ENCODE measurements around the gene SVEP1. TPM values are rescaled to one million over a fixed set of nuclear protein-coding genes. Genes with fewer than 3 reads are reported as not detected.

The SVEP1 gene
- total and polyA plus RNA-seq, 5 donors = 3.0 to 14.2 (median 8.2) TPM

- intact Hi-C loops (cut with DNase I) = no loop called here
Measured at GRCh38 chr9:110526426-110526825, 53.1 kb downstream of the SVEP1 start.

GRCh38 chr9:110521206-110521605 is 58.3 kb downstream of the SVEP1 start:
- no peaks in the 10 kb centered on the region for H3K27me3 ChIP-seq (ENCODE audit: control insufficient read depth, insufficient read depth)
- no peak overlapping the region for H3K4me3 ChIP-seq (ENCODE audit: low read length)
- H3K4me1 ChIP-seq (ENCODE audit: control insufficient read depth, insufficient read depth, low read length) = no peaks in the 10 kb centered on the region
- intact Hi-C loops (cut with DNase I) = no loop called here
- no peak for ATAC-seq
- DNase-seq = no peak
- H3K27ac ChIP-seq (ENCODE audit: low read length) = no peak overlapping the region
- WGBS = 85% methylated on average over 2 of the region's 2 CpGs
- no peaks in the 10 kb centered on the region for H3K9me3 ChIP-seq (ENCODE audit: control insufficient read depth, low read length)

More at GRCh38 chr9:110526426-110526825, 53.1 kb downstream of the SVEP1 start:
- no peaks in the 10 kb centered on the region for H3K27me3 ChIP-seq (ENCODE audit: control insufficient read depth, insufficient read depth)
- no peak for DNase-seq
- no peaks in the 10 kb centered on the region for H3K9me3 ChIP-seq (ENCODE audit: control insufficient read depth, low read length)
- H3K27ac ChIP-seq (ENCODE audit: low read length) = no peak overlapping the region
- no peak for ATAC-seq
- no peaks in the 10 kb centered on the region for H3K4me1 ChIP-seq (ENCODE audit: control insufficient read depth, insufficient read depth, low read length)
- WGBS = 62% methylated on average over 1 of the region's 1 CpG
- no peak overlapping the region for H3K4me3 ChIP-seq (ENCODE audit: low read length)

GRCh38 chr9:110520120-110520701 is 59.3 kb downstream of the SVEP1 start:
- intact Hi-C loops (cut with DNase I) = no loop called here
- ATAC-seq (peak in 1 of 2 donors; percentile 55), DNase-seq (no peak)
- WGBS = 38% methylated on average over 6 of the region's 6 CpGs
- Histone ChIP-seq H3K4me1 (ENCODE audit: control insufficient read depth, insufficient read depth, low read length) (no peaks in the 10 kb centered on the region), H3K27me3 (ENCODE audit: control insufficient read depth, insufficient read depth) (no peaks in the 10 kb centered on the region), H3K9me3 (ENCODE audit: control insufficient read depth, low read length) (no peaks in the 10 kb centered on the region), H3K27ac (ENCODE audit: low read length) (no peak overlapping the region), H3K4me3 (ENCODE audit: low read length) (no peak overlapping the region)

GRCh38 chr9:110517483-110517882 is 62.1 kb downstream of the SVEP1 start:
- DNase-seq = no peak
- intact Hi-C loops (cut with DNase I) = no loop called here
- no peak overlapping the region for H3K4me3 ChIP-seq (ENCODE audit: low read length)
- WGBS = 94% methylated on average over 5 of the region's 5 CpGs
- H3K27me3 ChIP-seq (ENCODE audit: control insufficient read depth, insufficient read depth) = no peaks in the 10 kb centered on the region
- no peak overlapping the region for H3K27ac ChIP-seq (ENCODE audit: low read length)
- no peak for ATAC-seq
- no peaks in the 10 kb centered on the region for H3K4me1 ChIP-seq (ENCODE audit: control insufficient read depth, insufficient read depth, low read length)
- no peaks in the 10 kb centered on the region for H3K9me3 ChIP-seq (ENCODE audit: control insufficient read depth, low read length)

GRCh38 chr9:110514897-110515296 is 64.6 kb downstream of the SVEP1 start:
- no peak overlapping the region for H3K4me3 ChIP-seq (ENCODE audit: low read length)
- H3K9me3 ChIP-seq (ENCODE audit: control insufficient read depth, low read length) = no peaks in the 10 kb centered on the region
- no peak for DNase-seq
- WGBS = 72% methylated on average over 1 of the region's 1 CpG
- intact Hi-C loops (cut with DNase I) = no loop called here
- H3K27ac ChIP-seq (ENCODE audit: low read length) = no peak overlapping the region
- ATAC-seq = no peak
- H3K4me1 ChIP-seq (ENCODE audit: control insufficient read depth, insufficient read depth, low read length) = no peaks in the 10 kb centered on the region
- no peaks in the 10 kb centered on the region for H3K27me3 ChIP-seq (ENCODE audit: control insufficient read depth, insufficient read depth)

- Histone ChIP-seq H3K27ac (ENCODE audit: low read length) (no peak overlapping the region), H3K27me3 (ENCODE audit: control insufficient read depth, insufficient read depth) (no peaks in the 10 kb centered on the region), H3K4me3 (ENCODE audit: low read length) (no peak overlapping the region), H3K9me3 (ENCODE audit: control insufficient read depth, low read length) (no peaks in the 10 kb centered on the region), H3K4me1 (ENCODE audit: control insufficient read depth, insufficient read depth, low read length) (no peaks in the 10 kb centered on the region)
- DNase-seq (no peak), ATAC-seq (no peak)
- WGBS = 89% methylated on average over 3 of the region's 3 CpGs
- intact Hi-C loops (cut with DNase I) = no loop called here
Measured at GRCh38 chr9:110512817-110513216, 66.7 kb downstream of the SVEP1 start.

DNA sequence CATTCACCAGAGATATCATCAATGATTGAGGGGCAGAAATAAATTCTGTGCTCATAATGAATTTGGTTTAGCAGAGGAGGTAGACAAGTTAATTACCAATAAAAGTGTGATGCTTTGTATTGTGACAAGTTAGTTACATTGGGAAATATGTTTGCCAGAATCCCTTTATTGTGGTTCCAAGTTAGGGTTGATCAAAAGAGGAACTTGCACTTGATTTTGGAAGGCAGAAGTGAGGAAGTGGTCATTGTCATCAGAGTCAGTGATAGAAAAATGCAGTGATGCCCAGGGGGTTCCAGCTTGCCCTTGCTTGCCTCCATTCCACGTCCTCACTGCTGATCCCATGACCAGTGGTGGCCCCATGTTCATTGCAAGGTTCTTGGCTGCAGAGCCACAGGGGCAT is 69.7 kb downstream of the SVEP1 start:
- Histone ChIP-seq H3K27me3 (ENCODE audit: control insufficient read depth, insufficient read depth) (no peaks in the 10 kb centered on the region), H3K4me3 (ENCODE audit: low read length) (no peak overlapping the region), H3K27ac (ENCODE audit: low read length) (no peak overlapping the region), H3K4me1 (ENCODE audit: control insufficient read depth, insufficient read depth, low read length) (no peaks in the 10 kb centered on the region), H3K9me3 (ENCODE audit: control insufficient read depth, low read length) (no peaks in the 10 kb centered on the region)
- no peak for DNase-seq
- no peak for ATAC-seq
- intact Hi-C loops (cut with DNase I) = no loop called here
- 81% methylated on average over 1 of the region's 1 CpG for WGBS

GRCh38 chr9:110502842-110503241 is 76.7 kb downstream of the SVEP1 start:
- H3K4me1 ChIP-seq (ENCODE audit: control insufficient read depth, insufficient read depth, low read length) = no peaks in the 10 kb centered on the region
- ATAC-seq (no peak), DNase-seq (no peak)
- intact Hi-C loops (cut with DNase I) = no loop called here
- no peak overlapping the region for H3K27ac ChIP-seq (ENCODE audit: low read length)
- no peak overlapping the region for H3K4me3 ChIP-seq (ENCODE audit: low read length)
- 80% methylated on average over 3 of the region's 3 CpGs for WGBS
- no peaks in the 10 kb centered on the region for H3K27me3 ChIP-seq (ENCODE audit: control insufficient read depth, insufficient read depth)
- H3K9me3 ChIP-seq (ENCODE audit: control insufficient read depth, low read length) = no peaks in the 10 kb centered on the region

DNA sequence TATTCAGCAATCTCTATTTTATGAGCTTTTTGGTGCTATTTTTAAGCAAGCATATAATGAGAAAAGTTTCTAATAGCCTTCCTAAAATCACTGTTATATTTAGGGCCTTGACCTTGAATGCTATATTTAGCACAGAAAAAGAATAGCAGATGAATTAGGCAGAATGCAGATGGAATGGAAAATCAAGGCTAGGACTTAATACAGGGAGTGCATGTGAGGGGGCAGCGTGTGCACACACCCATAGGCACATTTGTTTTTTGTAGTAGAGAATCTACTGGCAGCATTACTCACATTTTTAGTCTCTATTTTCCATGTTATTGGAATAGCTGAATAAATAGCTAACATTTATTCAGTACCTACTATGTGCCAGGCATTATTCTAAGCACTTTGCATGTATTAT is 79.9 kb downstream of the SVEP1 start:
- Histone ChIP-seq H3K9me3 (ENCODE audit: control insufficient read depth, low read length) (no peaks in the 10 kb centered on the region), H3K4me3 (ENCODE audit: low read length) (no peak overlapping the region), H3K27ac (ENCODE audit: low read length) (no peak overlapping the region), H3K27me3 (ENCODE audit: control insufficient read depth, insufficient read depth) (no peaks in the 10 kb centered on the region), H3K4me1 (ENCODE audit: control insufficient read depth, insufficient read depth, low read length) (no peaks in the 10 kb centered on the region)
- intact Hi-C loops (cut with DNase I) = no loop called here
- WGBS = 90% methylated on average over 1 of the region's 1 CpG
- no peak for DNase-seq
- ATAC-seq = no peak

- no peak for ATAC-seq
- H3K27ac ChIP-seq (ENCODE audit: low read length) = no peak overlapping the region
Measured at GRCh38 chr9:110487196-110487595, 92.3 kb downstream of the SVEP1 start.

GRCh38 chr9:110486218-110486617 is 93.3 kb downstream of the SVEP1 start:
- Histone ChIP-seq H3K27me3 (ENCODE audit: control insufficient read depth, insufficient read depth) (no peaks in the 10 kb centered on the region), H3K4me1 (ENCODE audit: control insufficient read depth, insufficient read depth, low read length) (no peaks in the 10 kb centered on the region), H3K4me3 (ENCODE audit: low read length) (no peak overlapping the region), H3K27ac (ENCODE audit: low read length) (no peak overlapping the region), H3K9me3 (ENCODE audit: control insufficient read depth, low read length) (no peaks in the 10 kb centered on the region)
- DNase-seq = no peak
- WGBS = 70% methylated on average over 1 of the region's 1 CpG
- ATAC-seq = no peak
- intact Hi-C loops (cut with DNase I) = no loop called here

More at GRCh38 chr9:110487196-110487595, 92.3 kb downstream of the SVEP1 start:
- Histone ChIP-seq H3K4me1 (ENCODE audit: control insufficient read depth, insufficient read depth, low read length) (no peaks in the 10 kb centered on the region), H3K4me3 (ENCODE audit: low read length) (no peak overlapping the region), H3K27me3 (ENCODE audit: control insufficient read depth, insufficient read depth) (no peaks in the 10 kb centered on the region), H3K9me3 (ENCODE audit: control insufficient read depth, low read length) (no peaks in the 10 kb centered on the region)
- DNase-seq = no peak
- intact Hi-C loops (cut with DNase I) = no loop called here

- Histone ChIP-seq H3K9me3 (ENCODE audit: control insufficient read depth, low read length) (no peaks in the 10 kb centered on the region), H3K27ac (ENCODE audit: low read length) (no peak overlapping the region), H3K27me3 (ENCODE audit: control insufficient read depth, insufficient read depth) (no peaks in the 10 kb centered on the region), H3K4me1 (ENCODE audit: control insufficient read depth, insufficient read depth, low read length) (no peaks in the 10 kb centered on the region), H3K4me3 (ENCODE audit: low read length) (no peak overlapping the region)
- ATAC-seq (no peak), DNase-seq (no peak)
- WGBS = 71% methylated on average over 5 of the region's 5 CpGs
- intact Hi-C loops (cut with DNase I) = no loop called here
Measured at GRCh38 chr9:110479481-110479880, 100.1 kb downstream of the SVEP1 start.
